Heart right ventricle (tissue), 16 donors: ENCODE measurements around the gene YEATS2. TPM values are rescaled to one million over a fixed set of nuclear protein-coding genes. Genes with fewer than 3 reads are reported as not detected.

ENCODE experiments used
- ATAC-seq, 8 donors: fragments of 200-7000 bp; cut with Tn5 transposase; one replicate each; pipeline ENCODE4 v1.9.1; 2020; ENCODE audit warnings: mild to moderate bottlenecking in 8 of 8, moderate library complexity in 8 of 8, moderate number of reproducible peaks in 1 of 8
- DNase-seq, 2 donors: peaks; one replicate each; pipeline ENCODE4 v3.0.0-alpha.2; 2020
- H3K27ac ChIP-seq, 10 donors: fragments of 200-600 bp; sonication (generic) in 2 of 10; one replicate each; pipeline versions ENCODE4 v1.5.0 to v1.8.0; 2020 to 2022; ENCODE audit warnings: mild to moderate bottlenecking in 3 of 10
- H3K27me3 ChIP-seq, 7 donors: fragments of 200-600 bp; one replicate each; pipeline ENCODE4 v1.8.0; 2021 to 2022; ENCODE audit warnings: mild to moderate bottlenecking in 2 of 7
- H3K36me3 ChIP-seq, 9 donors: fragments of 200-600 bp; sonication (generic) in 1 of 9; one replicate each; pipeline versions ENCODE4 v1.5.0 to v1.8.0; 2020 to 2022; ENCODE audit warnings: mild to moderate bottlenecking in 2 of 9
- H3K4me1 ChIP-seq, 9 donors: fragments of 200-600 bp; sonication (generic) in 1 of 9; one replicate each; pipeline versions ENCODE4 v1.5.0 to v1.8.0; 2020 to 2022; ENCODE audit warnings: mild to moderate bottlenecking in 4 of 9
- H3K4me3 ChIP-seq, 10 donors: fragments of 200-600 bp; sonication (generic) in 2 of 10; one replicate each; pipeline versions ENCODE4 v1.5.0 to v1.8.0; 2020 to 2022; ENCODE audit warnings: mild to moderate bottlenecking in 7 of 10, moderate library complexity in 2 of 10
- H3K9me3 ChIP-seq, 11 donors: fragments of 200-600 bp in 10 of 11; sonication (generic) in 2 of 11; one replicate each; pipeline versions ENCODE4 v1.5.0 to v1.8.0; 2013 to 2022; ENCODE audit warnings: mild to moderate bottlenecking in 2 of 11, control low read depth in 1 of 11, moderate library complexity in 1 of 11
- WGBS, 2 donors: extraction: QIAGEN DNeasy Blood & Tissue Kit; methylation state at CpG; one replicate each; pipeline ENCODE4 v1.1.7; 2013; ENCODE audit warnings: inconsistent platforms in 1 of 2; 5-methylcytosine and 5-hydroxymethylcytosine counted together
- intact Hi-C, 10 donors: fragments of 100-400 bp; cut with DNase I; formaldehyde crosslinking; loops; one replicate each; pipeline versions ENCODE4 v1.11.1 to v1.14.2; 2022
- polyA plus RNA-seq, 2 donors: library from polyadenylated mRNA; stranded (reverse); fragments of 200-250 nt; gene quantifications; one replicate each; pipeline ENCODE4 v1.2.3, GENCODE V29; 2013
- total RNA-seq, 10 donors: library from RNA; stranded (reverse); fragmentation: NEBNext Ultra II Directional in 3 of 10; extraction: Animal tissue kit (Norgen Biotek cat#: 25700) in 3 of 10; gene quantifications; one replicate each; pipeline versions ENCODE4 v1.2.1 to v1.2.4, GENCODE V29; 2021 to 2023
- TF ChIP-seq, protein P1 (sequence below), 9 donors: fragments of 200-600 bp; sonication (generic) in 2 of 9; IDR thresholded peaks; one replicate each; pipeline versions ENCODE4 v1.5.0 to v1.8.0; 2021 to 2022; ENCODE audit warnings: antibody characterized with exemption in 9 of 9, mild to moderate bottlenecking in 5 of 9, moderate library complexity in 1 of 9
- donor health status: Arrhythmogenic right ventricular cardiomyopathy.
- donor health status: ischemic (EF 13 %, LVEDD 7.1; RV severe dilation, severe dysfunction).
- donor health status: healthy with polysubstance abuse.
- donor health status: DM: no; HTN: yes; CAD: no.
- donor health status: DM: no; HTN: no; CAD: no.
- donor health status: ischemic (EF 25% LVEDD 6.9; RV normal size, moderate dysfunction).
- donor health status: ischemic (EF 25% LVEDD 5.7; RV mildly dilated, moderate dysfunction).
- donor health status: healthy.
- donor health status: DM: yes; HTN: yes; CAD: no.
- donor health status: Ischemic cardiomyopathy.
- donor health status: ischemic (EF 35%, LVEDD 5.7; RV mildly dilated, moderate dysfunction).
- donor health status: nonischemic (EF 11% LVEDD 7.7; RV severe dilation, severe dysfunction).
- donor health status: DM: yes; HTN: yes; CAD: no.
- donor health status: PGD.
- donor health status: ischemic (EF 29% LVEDD 5.4; RV normal size, mild dysfunction).
- donor health status: nonischemic (EF 23%, LVEDD 6.1; RV moderate dilation, normal function).

YEATS2 gene
- total and polyA plus RNA-seq, 12 donors, result 4.6 to 22.2 (median 10.1) TPM

DNA sequence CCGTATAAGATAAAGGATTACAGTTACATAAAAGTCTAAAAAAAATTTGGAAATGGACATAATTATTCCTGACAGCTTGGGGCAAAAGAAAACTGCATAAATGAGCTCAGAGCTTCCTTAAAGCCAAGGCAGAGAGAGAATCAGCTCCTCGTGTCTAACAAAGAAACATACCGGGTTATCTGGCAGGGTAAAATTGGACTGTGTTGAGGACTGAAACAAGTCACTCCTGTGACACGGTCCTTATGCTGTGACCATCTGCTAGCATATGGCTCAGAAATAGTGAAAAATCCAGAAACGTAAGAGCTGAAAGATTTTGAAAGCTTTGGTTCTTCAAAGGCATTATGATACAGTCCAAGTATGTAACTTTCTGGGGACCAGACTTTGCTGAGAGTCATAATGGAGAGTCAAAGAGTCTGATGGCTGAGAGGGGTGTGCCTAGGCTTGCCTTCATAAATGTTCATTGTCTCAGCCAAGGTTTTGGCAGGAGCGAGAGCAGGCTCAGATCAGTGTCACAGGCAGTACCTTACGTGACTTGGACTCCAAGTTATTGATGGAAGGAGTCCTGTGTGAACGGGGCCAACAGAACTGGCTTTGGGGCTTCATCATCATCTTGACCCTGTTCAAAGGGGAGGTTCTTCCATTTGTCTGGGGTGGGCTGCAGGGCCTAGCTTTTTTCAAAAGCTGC lies 115.3 kb downstream of the YEATS2 start:
- Histone ChIP-seq H3K27ac (peak overlapping the region in 1 of 10 donors; percentile 17), H3K9me3 (no peaks in the 10 kb centered on the region), H3K27me3 (no peaks in the 10 kb centered on the region), H3K4me3 (no peak overlapping the region), H3K36me3 (peaks cover 0 to 72% (median 43%) of the 10 kb centered on the region in 9 donors), H3K4me1 (no peaks in the 10 kb centered on the region)
- DNase-seq, result no peak
- WGBS, 2 donors, result 70 to 72% methylated on average over 8 of the region's 8 CpGs
- TF ChIP-seq, protein P1, sequence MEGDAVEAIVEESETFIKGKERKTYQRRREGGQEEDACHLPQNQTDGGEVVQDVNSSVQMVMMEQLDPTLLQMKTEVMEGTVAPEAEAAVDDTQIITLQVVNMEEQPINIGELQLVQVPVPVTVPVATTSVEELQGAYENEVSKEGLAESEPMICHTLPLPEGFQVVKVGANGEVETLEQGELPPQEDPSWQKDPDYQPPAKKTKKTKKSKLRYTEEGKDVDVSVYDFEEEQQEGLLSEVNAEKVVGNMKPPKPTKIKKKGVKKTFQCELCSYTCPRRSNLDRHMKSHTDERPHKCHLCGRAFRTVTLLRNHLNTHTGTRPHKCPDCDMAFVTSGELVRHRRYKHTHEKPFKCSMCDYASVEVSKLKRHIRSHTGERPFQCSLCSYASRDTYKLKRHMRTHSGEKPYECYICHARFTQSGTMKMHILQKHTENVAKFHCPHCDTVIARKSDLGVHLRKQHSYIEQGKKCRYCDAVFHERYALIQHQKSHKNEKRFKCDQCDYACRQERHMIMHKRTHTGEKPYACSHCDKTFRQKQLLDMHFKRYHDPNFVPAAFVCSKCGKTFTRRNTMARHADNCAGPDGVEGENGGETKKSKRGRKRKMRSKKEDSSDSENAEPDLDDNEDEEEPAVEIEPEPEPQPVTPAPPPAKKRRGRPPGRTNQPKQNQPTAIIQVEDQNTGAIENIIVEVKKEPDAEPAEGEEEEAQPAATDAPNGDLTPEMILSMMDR (IDR thresholded peaks at IDR 0.05), result no peak
- intact Hi-C loops, result no loop called here
- ATAC-seq, result peak in 1 of 8 donors; percentile 20

DNA sequence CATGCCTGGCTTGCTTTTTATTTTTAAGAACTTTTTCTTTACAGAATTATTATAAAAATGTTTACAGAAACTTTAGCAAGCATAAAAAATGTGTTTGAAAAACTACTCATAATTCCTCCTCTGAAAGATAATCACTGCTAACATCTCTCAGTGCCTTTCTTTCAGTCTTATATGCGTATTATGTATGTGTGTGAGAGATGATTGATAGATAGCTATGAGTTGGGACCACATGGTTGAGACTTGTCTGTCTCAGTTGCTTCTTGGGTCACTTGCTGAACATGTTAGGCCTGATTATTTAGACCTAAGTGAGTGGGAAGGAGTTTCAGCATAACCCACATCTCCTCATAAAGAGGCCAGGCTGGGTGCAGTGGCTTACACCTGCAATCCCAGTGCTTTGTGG lies 116.6 kb downstream of the YEATS2 start:
- no peaks in the 10 kb centered on the region for H3K9me3 ChIP-seq
- H3K4me1 ChIP-seq, result no peaks in the 10 kb centered on the region
- DNase-seq, result no peak
- TF ChIP-seq, protein P1 (IDR thresholded peaks at IDR 0.05), result no peak
- no peak overlapping the region for H3K27ac ChIP-seq
- peaks cover 0 to 60% (median 37%) of the 10 kb centered on the region in 9 donors for H3K36me3 ChIP-seq
- no peak overlapping the region for H3K4me3 ChIP-seq
- H3K27me3 ChIP-seq, result no peaks in the 10 kb centered on the region
- WGBS, 2 donors, result 94 to 100% methylated on average over 1 of the region's 1 CpG
- intact Hi-C loops, result no loop called here
- ATAC-seq, result no peak

DNA sequence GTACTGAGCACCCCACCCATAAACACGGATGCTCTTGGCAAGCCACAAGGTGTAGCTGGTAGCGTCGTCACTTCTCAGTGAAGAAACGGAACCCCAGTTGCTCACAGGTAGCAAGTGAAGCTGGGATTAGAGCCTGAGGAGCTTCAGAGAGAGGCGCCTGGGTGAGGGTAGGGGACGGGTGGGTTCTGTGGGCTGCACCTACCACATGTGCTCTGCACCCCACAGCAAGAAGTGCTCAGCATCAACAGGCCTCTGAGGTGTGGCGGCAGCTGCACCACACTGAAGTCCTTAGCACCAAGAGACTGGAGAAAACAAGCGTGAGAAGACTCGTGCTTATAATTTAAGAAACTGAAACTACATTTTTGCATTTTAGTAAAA lies 118.0 kb downstream of the YEATS2 start:
- DNase-seq, result no peak
- Histone ChIP-seq H3K27ac (no peak overlapping the region), H3K27me3 (no peaks in the 10 kb centered on the region), H3K4me3 (no peak overlapping the region), H3K36me3 (peaks cover 0 to 47% (median 24%) of the 10 kb centered on the region in 9 donors), H3K9me3 (no peaks in the 10 kb centered on the region), H3K4me1 (no peaks in the 10 kb centered on the region)
- TF ChIP-seq, protein P1 (IDR thresholded peaks at IDR 0.05), result no peak
- 82 to 83% methylated on average over 9 of the region's 9 CpGs for WGBS, 2 donors
- ATAC-seq, result no peak
- intact Hi-C loops, result no loop called here

DNA sequence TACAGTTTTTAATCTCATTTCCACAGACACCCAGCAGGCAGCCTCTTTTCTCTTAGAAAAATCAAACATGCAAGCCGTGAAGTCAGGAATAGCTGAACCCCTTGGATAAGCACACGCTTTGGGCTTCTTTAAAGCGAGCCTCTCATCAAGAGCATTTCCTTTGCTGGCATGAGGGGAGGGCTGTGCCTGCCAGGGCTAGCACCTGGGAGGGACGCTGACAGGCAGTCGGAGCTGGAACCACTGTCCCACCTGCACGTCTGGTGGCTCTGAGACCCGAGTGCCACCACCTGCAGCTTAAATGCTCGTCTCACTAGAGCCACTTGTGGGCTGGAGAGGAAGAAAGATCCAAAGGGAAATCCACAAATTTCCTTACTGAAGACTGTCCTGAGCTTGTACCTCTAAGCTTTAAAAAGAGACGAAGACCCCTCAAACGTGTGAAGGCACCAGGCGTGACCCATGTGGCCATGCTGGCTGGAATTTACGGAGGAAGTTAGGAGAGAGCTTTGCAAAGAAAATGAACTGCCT lies 118.4 kb downstream of the YEATS2 start:
- no peaks in the 10 kb centered on the region for H3K9me3 ChIP-seq
- no peaks in the 10 kb centered on the region for H3K4me1 ChIP-seq
- 82 to 83% methylated on average over 12 of the region's 12 CpGs for WGBS, 2 donors
- no peak for DNase-seq
- intact Hi-C loops, result no loop called here
- H3K4me3 ChIP-seq, result no peak overlapping the region
- ATAC-seq, result no peak
- peaks cover 0 to 42% (median 19%) of the 10 kb centered on the region in 9 donors for H3K36me3 ChIP-seq
- H3K27me3 ChIP-seq, result no peaks in the 10 kb centered on the region
- TF ChIP-seq, protein P1 (IDR thresholded peaks at IDR 0.05), result no peak
- no peak overlapping the region for H3K27ac ChIP-seq
